IMR-90 (cell line): ENCODE results near the gene SEC14L1. TPM values are rescaled to one million over a fixed set of nuclear protein-coding genes. Genes with fewer than 3 reads are reported as not detected.

Experiments used
- ATAC-seq: fragments of 200-7000 bp; cut with Tn5 transposase; 2 replicates; pipeline ENCODE4 v1.9.1; 2020; ENCODE audit warnings: low read depth, mild to moderate bottlenecking, moderate library complexity
- BruUV-seq: library from RNA; stranded (reverse); fragments of 400-500 nt; replicated peaks from 2 replicates; lab custom pipeline; 2021; lab: Mats Ljungman, UMichigan
- CTCF ChIA-PET: fragments of 300-600 bp; formaldehyde crosslinking; extraction: SDS; loops from one replicate; lab custom pipeline; 2021; ENCODE audit warnings: antibody characterized with exemption; lab: Yijun Ruan, JAX
- POLR2A ChIA-PET: fragments of 300-600 bp; sonication (Branson Sonifier 250); formaldehyde crosslinking; loops from one replicate; lab custom pipeline; 2022; ENCODE audit warnings: antibody characterized with exemption; ENCODE audit not compliant: unreplicated experiment; lab: Charles Lee
- DNase-seq: peaks from one replicate; pipeline ENCODE4 v3.0.0; 2013
- H2AFZ ChIP-seq: replicated peaks from 2 replicates; pipeline ENCODE3; 2013; ENCODE audit warnings: low read length, mild to moderate bottlenecking; ENCODE audit not compliant: poor library complexity
- H2AK5ac ChIP-seq: 2 replicates; pipeline ENCODE4 v1.6.1; 2013; ENCODE audit warnings: low read depth, low read length, inconsistent platforms
- H2AK9ac ChIP-seq: replicated peaks from 2 replicates; pipeline ENCODE3; 2013; ENCODE audit warnings: mild to moderate bottlenecking, low read depth, low read length, moderate library complexity; ENCODE audit not compliant: poor library complexity
- H2BK120ac ChIP-seq: 2 replicates; pipeline ENCODE4 v1.6.1; 2013; ENCODE audit warnings: low read depth, low read length, inconsistent platforms
- H2BK15ac ChIP-seq: 3 replicates; pipeline ENCODE4 v1.6.1; 2013; ENCODE audit warnings: low read depth, low read length, inconsistent platforms
- H2BK20ac ChIP-seq: 2 replicates; pipeline ENCODE4 v1.6.1; 2013; ENCODE audit warnings: low read depth, mild to moderate bottlenecking, inconsistent platforms, low read length, moderate library complexity
- H2BK5ac ChIP-seq: 2 replicates; pipeline ENCODE4 v1.6.1; 2013; ENCODE audit warnings: mild to moderate bottlenecking, low read depth, low read length, inconsistent platforms; ENCODE audit not compliant: poor library complexity, severe bottlenecking
- H3K14ac ChIP-seq: replicated peaks from 2 replicates; pipeline ENCODE4 v1.6.1; 2013; ENCODE audit warnings: low read depth, low read length, inconsistent platforms
- H3K18ac ChIP-seq: 2 replicates; pipeline ENCODE4 v1.6.1; 2013; ENCODE audit warnings: low read depth, low read length, control low read depth
- H3K23ac ChIP-seq: 2 replicates; pipeline ENCODE4 v1.6.1; 2013; ENCODE audit warnings: low read depth, low read length, inconsistent platforms
- H3K27ac ChIP-seq: 2 replicates; pipeline ENCODE4 v1.5.1; 2013; ENCODE audit warnings: mild to moderate bottlenecking, control low read depth, low read length; ENCODE audit not compliant: insufficient read depth
- H3K27me3 ChIP-seq: 2 replicates; pipeline ENCODE4 v1.6.1; 2013; ENCODE audit warnings: low read length; ENCODE audit not compliant: control insufficient read depth, insufficient read depth
- H3K36me3 ChIP-seq: 2 replicates; pipeline ENCODE4 v1.6.1; 2013; ENCODE audit warnings: low read length, mixed read lengths; ENCODE audit not compliant: control insufficient read depth, insufficient read depth
- H3K4ac ChIP-seq: 2 replicates; pipeline ENCODE4 v1.6.1; 2013; ENCODE audit warnings: low read depth, low read length, inconsistent platforms
- H3K4me1 ChIP-seq: 2 replicates; pipeline ENCODE4 v1.6.1; 2013; ENCODE audit warnings: low read length, mixed read lengths; ENCODE audit not compliant: control insufficient read depth, insufficient read depth
- H3K4me2 ChIP-seq: 2 replicates; pipeline ENCODE4 v1.6.1; 2013; ENCODE audit warnings: low read depth, mild to moderate bottlenecking, control low read depth, low read length, moderate library complexity
- H3K4me3 ChIP-seq: 2 replicates; pipeline ENCODE4 v1.5.1; 2013; ENCODE audit warnings: low read depth, mild to moderate bottlenecking, control low read depth, low read length, moderate library complexity; ENCODE audit not compliant: insufficient read depth
- H3K56ac ChIP-seq: 2 replicates; pipeline ENCODE4 v1.6.1; 2013; ENCODE audit warnings: low read length, inconsistent platforms; ENCODE audit not compliant: insufficient read depth; ENCODE audit errors: extremely low read depth
- H3K79me1 ChIP-seq, 2 experiments: 2 replicates each; pipeline ENCODE4 v1.6.1; 2013; ENCODE audit warnings: low read length in 2 of 2, inconsistent platforms in 1 of 2, low read depth in 1 of 2
- H3K9ac ChIP-seq: 2 replicates; pipeline ENCODE4 v1.6.1; 2013; ENCODE audit warnings: low read depth, low read length, control low read depth
- H3K9me1 ChIP-seq: 2 replicates; pipeline ENCODE4 v1.6.1; 2013; ENCODE audit warnings: low read length, inconsistent platforms; ENCODE audit not compliant: insufficient read depth
- H3K9me3 ChIP-seq: 2 replicates; pipeline ENCODE4 v1.6.1; 2013; ENCODE audit warnings: low read length; ENCODE audit not compliant: control insufficient read depth, insufficient read depth
- H4K20me1 ChIP-seq: 2 replicates; pipeline ENCODE4 v1.6.1; 2013; ENCODE audit warnings: low read length, inconsistent platforms; ENCODE audit not compliant: insufficient read depth
- H4K5ac ChIP-seq: 2 replicates; pipeline ENCODE4 v1.6.1; 2013; ENCODE audit warnings: mild to moderate bottlenecking, low read depth, low read length, control low read depth
- H4K8ac ChIP-seq, 2 experiments: 2 replicates each; pipeline ENCODE4 v1.6.1; 2013; ENCODE audit warnings: low read depth in 2 of 2, low read length in 2 of 2, control low read depth in 1 of 2, inconsistent platforms in 1 of 2
- H4K91ac ChIP-seq: 2 replicates; pipeline ENCODE4 v1.6.1; 2013; ENCODE audit warnings: low read depth, low read length, inconsistent platforms; ENCODE audit not compliant: insufficient read depth
- RAD21 ChIP-seq: IDR thresholded peaks from 2 replicates; pipeline ENCODE4 v1.6.1; 2012; ENCODE audit warnings: low read length, improper control_type of control experiment
- WGBS, 2 experiments: methylation state at CpG; one replicate each; pipeline versions ENCODE4 v1.1.5 to v1.1.7; 2013; ENCODE audit warnings: missing lambda C conversion rate in 2 of 2; ENCODE audit not compliant: insufficient read length in 1 of 2; ENCODE audit errors: extremely low coverage in 2 of 2; 5-methylcytosine and 5-hydroxymethylcytosine counted together
- dilution Hi-C: fragments of 300-500 bp; cut with HindIII; formaldehyde crosslinking; loops from one replicate; pipeline ENCODE4 v1.14.3; 2018; ENCODE audit warnings: low sequenced_read_pairs; ENCODE audit not compliant: unreplicated experiment
- in situ Hi-C: fragments of 300-500 bp; cut with MboI; formaldehyde crosslinking; loops from 3 replicates; pipeline ENCODE4 v1.14.3; 2019; ENCODE audit warnings: low sequenced_read_pairs, inconsistent platforms, mixed read lengths
- intact Hi-C: fragments of 100-400 bp; cut with micrococcal nuclease; formaldehyde crosslinking; loops from 2 replicates; pipeline ENCODE4 v1.10.0; 2022
- polyA plus RNA-seq, 3 experiments: library from polyadenylated mRNA; depleted of rRNA; stranded (reverse); fragments of >200 nt; gene quantifications; 2 replicates each; pipeline ENCODE4 v1.2.3, GENCODE V29; 2012; ENCODE audit warnings: low replicate concordance in 1 of 3
- total RNA-seq: library from RNA; depleted of rRNA; stranded (reverse); fragments of >200 nt; gene quantifications from 2 replicates; pipeline ENCODE4 v1.2.3, GENCODE V29; 2012

The SEC14L1 gene
- total and polyA plus RNA-seq, 2 of the 4 experiments (the other 2 are of a cell fraction), result 24.9 to 35.8 TPM

- TF ChIP-seq RAD21, result no peak
- H3K14ac ChIP-seq, result no peak overlapping the region
- H3K9me1 ChIP-seq, result peaks cover 14% of the 10 kb centered on the region
- WGBS, 2 experiments, result 78% methylated on average over 10 of the region's 27 CpGs; no CpG with 5 or more reads in 1 of the 2 experiments
- no peak overlapping the region for H2BK5ac ChIP-seq
- peak overlapping the region; percentile 50 for H2AFZ ChIP-seq
- no peaks in the 10 kb centered on the region for H3K27me3 ChIP-seq
- no peak overlapping the region for H3K23ac ChIP-seq
- no peak for DNase-seq
- no peak overlapping the region for H2BK20ac ChIP-seq
- no peak overlapping the region for H2BK15ac ChIP-seq
- no peaks in the 10 kb centered on the region for H3K9me3 ChIP-seq
- no peak overlapping the region for H3K56ac ChIP-seq
- no peak overlapping the region for H4K91ac ChIP-seq
- H3K4ac ChIP-seq, result peak overlapping the region; percentile 26; the same call in 1 of the 2 replicates
- H3K9ac ChIP-seq, result no peak overlapping the region
- no peak overlapping the region for H3K4me3 ChIP-seq
- H3K18ac ChIP-seq, result no peak overlapping the region
- H4K8ac ChIP-seq, result no peak overlapping the region
- BruUV-seq, result no TSS peak
- CTCF ChIA-PET, result no interaction called here
- H4K5ac ChIP-seq, result no peak overlapping the region
- no peaks in the 10 kb centered on the region for H4K20me1 ChIP-seq
- H3K4me2 ChIP-seq, result no peak overlapping the region
- no peaks in the 10 kb centered on the region for H3K36me3 ChIP-seq
- H2AK9ac ChIP-seq, result peak overlapping the region; percentile 44
- dilution Hi-C loops (no loop called here), intact Hi-C loops (no loop called here), in situ Hi-C loops (no loop called here)
- no peak overlapping the region for H2BK120ac ChIP-seq
- peak overlapping the region; percentile 84; the same call in 1 of the 2 replicates for H2AK5ac ChIP-seq
- POLR2A ChIA-PET, result no interaction called here
- peaks cover 3% of the 10 kb centered on the region in 2 experiments; a peak in 2 of 4 replicates for H3K79me1 ChIP-seq
- peaks cover 25% of the 10 kb centered on the region for H3K4me1 ChIP-seq
- ATAC-seq, result no peak
- H3K27ac ChIP-seq, result no peak overlapping the region
Observed at GRCh38 chr17:77257596-77258458, 117.1 kb downstream of the SEC14L1 start.
